DOHH2 (cell line): ENCODE results near the gene UBE4B.

Experiments used
- H3F3A ChIP-seq: fragments of 200-600 bp; sonication (generic), shearing (Covaris generic); 2 replicates; pipeline ENCODE4 v1.6.0; 2016; ENCODE audit warnings: antibody characterized with exemption, mild to moderate bottlenecking; ENCODE audit not compliant: control insufficient read depth, insufficient read depth
- H3K27ac ChIP-seq: fragments of 200-600 bp; sonication (generic); 2 replicates; pipeline ENCODE4 v1.5.1; 2014; ENCODE audit warnings: low read depth, mild to moderate bottlenecking, low read length, moderate library complexity
- H3K27me3 ChIP-seq: fragments of 200-600 bp; sonication (generic); 2 replicates; pipeline ENCODE4 v1.6.1; 2014; ENCODE audit warnings: mild to moderate bottlenecking, low read length, mixed read lengths; ENCODE audit not compliant: control insufficient read depth
- H3K36me3 ChIP-seq: fragments of 200-600 bp; sonication (generic); 2 replicates; pipeline ENCODE4 v1.6.1; 2014; ENCODE audit warnings: mild to moderate bottlenecking, low read length, moderate library complexity, mixed read lengths; ENCODE audit not compliant: control insufficient read depth
- H3K4me1 ChIP-seq: fragments of 200-600 bp; sonication (generic); 2 replicates; pipeline ENCODE4 v1.6.1; 2014; ENCODE audit warnings: mild to moderate bottlenecking, low read length, mixed read lengths; ENCODE audit not compliant: control insufficient read depth
- H3K4me2 ChIP-seq: fragments of 200-600 bp; sonication (generic); 2 replicates; pipeline ENCODE4 v1.6.0; 2014; ENCODE audit warnings: mild to moderate bottlenecking, low read length, moderate library complexity
- H3K4me3 ChIP-seq: fragments of 200-600 bp; sonication (generic); 2 replicates; pipeline ENCODE4 v1.5.1; 2014; ENCODE audit warnings: mild to moderate bottlenecking, low read length, mixed read lengths
- H3K79me2 ChIP-seq: fragments of 200-600 bp; sonication (generic); 2 replicates; pipeline ENCODE4 v1.6.1; 2014; ENCODE audit warnings: mild to moderate bottlenecking, low read length, mixed read lengths; ENCODE audit not compliant: control insufficient read depth
- H3K9me2 ChIP-seq: fragments of 200-600 bp; sonication (generic); replicated peaks from 2 replicates; pipeline ENCODE4 v1.6.1; 2014; ENCODE audit warnings: mild to moderate bottlenecking, low read length, mixed read lengths; ENCODE audit not compliant: control insufficient read depth
- H3K9me3 ChIP-seq: fragments of 200-600 bp; sonication (generic); 2 replicates; pipeline ENCODE4 v1.6.1; 2014; ENCODE audit warnings: antibody characterized with exemption, low read length, mixed read lengths; ENCODE audit not compliant: control insufficient read depth, insufficient read depth
- H4K20me1 ChIP-seq: fragments of 200-600 bp; sonication (generic); 2 replicates; pipeline ENCODE4 v1.6.0; 2014; ENCODE audit warnings: low read depth, mild to moderate bottlenecking, antibody characterized with exemption, low read length, moderate library complexity; ENCODE audit not compliant: control insufficient read depth, insufficient read depth
- CTCF ChIP-seq: fragments of 200-600 bp; sonication (generic); IDR thresholded peaks from one replicate; pipeline ENCODE4 v1.5.1; 2014; ENCODE audit warnings: antibody characterized with exemption, mild to moderate bottlenecking, low read depth, low read length; ENCODE audit not compliant: poor library complexity, severe bottlenecking
- EZH2phosphoT487 ChIP-seq: fragments of 200-600 bp; sonication (generic); IDR thresholded peaks from 2 replicates; pipeline ENCODE4 v1.6.1; 2017; ENCODE audit warnings: borderline replicate concordance, mild to moderate bottlenecking, antibody characterized with exemption, low read length, moderate library complexity, mixed read lengths

UBE4B gene

DNA sequence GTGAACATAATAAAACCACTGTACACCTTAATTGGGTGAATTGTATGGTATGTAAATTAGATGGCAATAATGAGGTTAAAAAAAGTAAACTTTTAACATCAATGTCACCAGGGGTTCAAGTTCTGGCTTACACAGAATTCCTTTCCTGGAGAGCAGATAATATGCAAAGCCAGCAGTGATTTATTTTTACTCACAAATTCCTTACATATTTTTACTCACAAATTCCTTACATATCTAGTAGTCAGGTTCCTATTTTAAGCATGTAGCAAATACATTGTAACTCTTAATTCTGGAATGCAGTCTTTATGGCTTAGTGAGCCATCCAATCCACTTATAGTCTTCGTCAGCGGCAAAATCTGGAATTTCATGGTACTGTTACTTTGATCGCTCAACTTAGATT, 1.3 kb upstream of the UBE4B start:
- Histone ChIP-seq H3K27me3 (no peaks in the 10 kb centered on the region), H3K4me3 (no peak overlapping the region)
- TF ChIP-seq CTCF (no peak), EZH2phosphoT487 (no peak)

GRCh38 chr1:10033359-10033845, 644 bp downstream of the UBE4B start:
- peaks cover 51% of the 10 kb centered on the region for H3K79me2 ChIP-seq
- H3K9me3 ChIP-seq, result no peaks in the 10 kb centered on the region
- peak overlapping the region; percentile 81 for H3K4me2 ChIP-seq
- H3K27ac ChIP-seq, result peak overlapping the region; percentile 77
- TF ChIP-seq EZH2phosphoT487 (no peak), CTCF (peak; percentile 20)
- H3K27me3 ChIP-seq, result no peaks in the 10 kb centered on the region
- peaks cover 18% of the 10 kb centered on the region for H3K4me1 ChIP-seq
- no peaks in the 10 kb centered on the region for H3K9me2 ChIP-seq
- H4K20me1 ChIP-seq, result no peaks in the 10 kb centered on the region
- H3K4me3 ChIP-seq, result peak overlapping the region; percentile 95
- peaks cover 7% of the 10 kb centered on the region for H3F3A ChIP-seq
- H3K36me3 ChIP-seq, result peaks cover 3% of the 10 kb centered on the region

More for the DNA sequence above, 1.3 kb upstream of the UBE4B start:
- Histone ChIP-seq H3K79me2 (peaks cover 34% of the 10 kb centered on the region), H3F3A (peaks cover 7% of the 10 kb centered on the region), H3K27ac (no peak overlapping the region), H3K9me3 (no peaks in the 10 kb centered on the region), H3K9me2 (no peaks in the 10 kb centered on the region), H3K4me1 (peaks cover 28% of the 10 kb centered on the region), H3K36me3 (no peaks in the 10 kb centered on the region), H3K4me2 (no peak overlapping the region), H4K20me1 (no peaks in the 10 kb centered on the region)

GRCh38 chr1:10042746-10043145, 10.0 kb downstream of the UBE4B start:
- H3K4me2 ChIP-seq, result no peak overlapping the region
- no peaks in the 10 kb centered on the region for H3F3A ChIP-seq
- no peaks in the 10 kb centered on the region for H3K9me2 ChIP-seq
- H4K20me1 ChIP-seq, result peaks cover 6% of the 10 kb centered on the region; the same call in 1 of the 2 replicates
- H3K4me1 ChIP-seq, result no peaks in the 10 kb centered on the region
- H3K9me3 ChIP-seq, result no peaks in the 10 kb centered on the region
- H3K27me3 ChIP-seq, result no peaks in the 10 kb centered on the region
- H3K4me3 ChIP-seq, result no peak overlapping the region
- peaks cover 71% of the 10 kb centered on the region for H3K79me2 ChIP-seq
- H3K36me3 ChIP-seq, result no peaks in the 10 kb centered on the region; the same call in 1 of the 2 replicates
- H3K27ac ChIP-seq, result no peak overlapping the region
- no peak for TF ChIP-seq EZH2phosphoT487

DNA sequence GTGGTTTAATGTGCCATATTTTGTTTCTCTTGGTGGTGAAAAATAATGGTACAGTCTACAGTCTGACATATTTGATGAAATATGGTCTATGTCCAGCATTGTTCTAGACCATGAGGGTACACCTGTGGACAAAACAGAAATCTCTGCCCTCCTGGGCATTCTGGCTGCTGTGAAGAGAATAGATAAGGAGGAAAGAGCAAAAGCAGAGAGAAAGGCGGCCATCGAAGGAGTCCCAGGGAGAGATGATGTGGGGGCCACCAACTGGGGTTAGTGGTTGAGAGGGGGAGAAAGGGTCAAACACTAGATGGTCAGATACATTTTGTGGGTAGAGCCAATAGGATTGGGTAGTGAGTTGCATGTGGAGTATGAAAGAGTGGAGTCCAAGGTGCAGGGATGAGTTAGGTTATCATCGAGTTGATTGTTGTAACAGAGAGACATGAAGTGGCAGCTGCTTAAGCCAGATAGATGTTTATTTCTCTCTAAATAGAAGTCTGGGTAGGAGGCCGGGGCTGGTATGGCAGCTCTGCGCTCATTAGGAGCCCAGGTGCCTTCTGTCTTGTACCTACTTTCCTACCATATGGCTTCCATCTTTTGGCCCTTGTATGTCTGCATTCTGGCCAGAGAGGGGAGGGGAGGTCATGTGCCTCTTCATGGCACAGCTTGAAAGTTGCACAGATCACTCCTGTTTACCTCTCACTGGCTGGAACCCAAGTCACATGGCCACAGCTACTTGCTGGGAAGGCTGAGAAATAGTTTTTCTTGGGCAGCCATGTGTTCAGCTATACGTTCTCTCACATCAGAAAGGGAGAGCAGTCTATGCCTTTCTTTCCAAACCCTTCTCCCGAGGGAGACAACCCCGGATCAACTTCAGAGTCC, 13.0 kb downstream of the UBE4B start:
- no peaks in the 10 kb centered on the region for H3K9me3 ChIP-seq
- TF ChIP-seq EZH2phosphoT487, result no peak
- no peak for TF ChIP-seq CTCF
- H3K9me2 ChIP-seq, result no peaks in the 10 kb centered on the region
- H3K27ac ChIP-seq, result no peak overlapping the region
- no peak overlapping the region for H3K4me3 ChIP-seq
- no peaks in the 10 kb centered on the region for H3K27me3 ChIP-seq
- no peaks in the 10 kb centered on the region for H3K4me1 ChIP-seq
- peaks cover 9% of the 10 kb centered on the region; the same call in 1 of the 2 replicates for H4K20me1 ChIP-seq
- H3K36me3 ChIP-seq, result no peaks in the 10 kb centered on the region
- peaks cover 69% of the 10 kb centered on the region for H3K79me2 ChIP-seq
- H3F3A ChIP-seq, result no peaks in the 10 kb centered on the region
- no peak overlapping the region for H3K4me2 ChIP-seq
